Fibroblast of mammary gland (primary cell): ENCODE measurements around the gene GPR55.

Experiments
- DNase-seq: peaks from one replicate; pipeline ENCODE4 v3.0.0-alpha.2; 2010; ENCODE audit warnings: low read depth
- H3K4me3 ChIP-seq: 2 replicates; pipeline ENCODE4 v1.5.1; 2011; ENCODE audit warnings: low read depth, mild to moderate bottlenecking, low read length, moderate library complexity; ENCODE audit not compliant: control insufficient read depth
- TF ChIP-seq, protein P1 (sequence below): conservative IDR thresholded peaks from 2 replicates; pipeline ENCODE4 v1.5.1; 2011; ENCODE audit warnings: low read depth, low read length, inconsistent platforms; ENCODE audit not compliant: control insufficient read depth, insufficient read depth

Gene GPR55

GRCh38 chr2:230905448-230906421, 19.3 kb downstream of the GPR55 start:
- peak; percentile 15 for DNase-seq
- TF ChIP-seq, protein P1, sequence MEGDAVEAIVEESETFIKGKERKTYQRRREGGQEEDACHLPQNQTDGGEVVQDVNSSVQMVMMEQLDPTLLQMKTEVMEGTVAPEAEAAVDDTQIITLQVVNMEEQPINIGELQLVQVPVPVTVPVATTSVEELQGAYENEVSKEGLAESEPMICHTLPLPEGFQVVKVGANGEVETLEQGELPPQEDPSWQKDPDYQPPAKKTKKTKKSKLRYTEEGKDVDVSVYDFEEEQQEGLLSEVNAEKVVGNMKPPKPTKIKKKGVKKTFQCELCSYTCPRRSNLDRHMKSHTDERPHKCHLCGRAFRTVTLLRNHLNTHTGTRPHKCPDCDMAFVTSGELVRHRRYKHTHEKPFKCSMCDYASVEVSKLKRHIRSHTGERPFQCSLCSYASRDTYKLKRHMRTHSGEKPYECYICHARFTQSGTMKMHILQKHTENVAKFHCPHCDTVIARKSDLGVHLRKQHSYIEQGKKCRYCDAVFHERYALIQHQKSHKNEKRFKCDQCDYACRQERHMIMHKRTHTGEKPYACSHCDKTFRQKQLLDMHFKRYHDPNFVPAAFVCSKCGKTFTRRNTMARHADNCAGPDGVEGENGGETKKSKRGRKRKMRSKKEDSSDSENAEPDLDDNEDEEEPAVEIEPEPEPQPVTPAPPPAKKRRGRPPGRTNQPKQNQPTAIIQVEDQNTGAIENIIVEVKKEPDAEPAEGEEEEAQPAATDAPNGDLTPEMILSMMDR, result no peak
- no peak overlapping the region for H3K4me3 ChIP-seq

DNA sequence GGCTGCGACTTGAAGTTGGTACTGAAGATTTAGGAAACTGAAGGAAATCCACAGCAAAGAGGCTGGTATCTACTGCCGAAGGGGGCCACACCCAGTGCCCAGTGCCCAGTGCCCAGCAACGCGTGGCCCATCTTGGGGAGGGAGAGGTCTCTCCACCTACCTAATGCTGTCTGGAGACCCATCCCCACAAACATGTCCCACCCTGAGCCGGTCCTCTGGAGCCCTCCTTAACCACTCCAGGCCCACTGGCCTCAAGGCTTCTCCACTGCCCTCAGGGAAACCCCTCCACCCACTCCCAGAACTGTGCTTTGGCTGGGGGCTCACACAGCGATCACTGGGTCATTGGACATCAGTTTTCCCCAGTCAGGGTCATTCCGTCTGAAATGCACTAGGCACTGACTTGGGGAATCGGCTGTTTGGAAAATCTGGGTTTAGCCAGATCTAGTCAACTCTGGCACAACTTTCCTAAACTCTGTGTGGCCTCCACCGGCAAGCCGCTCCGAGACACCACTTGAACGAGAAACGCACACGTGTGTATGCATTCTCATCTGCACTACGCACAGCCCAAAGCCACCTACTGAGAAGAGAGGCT, 20.1 kb downstream of the GPR55 start:
- no peak for DNase-seq
- TF ChIP-seq, protein P1, result no peak
- H3K4me3 ChIP-seq, result no peak overlapping the region

DNA sequence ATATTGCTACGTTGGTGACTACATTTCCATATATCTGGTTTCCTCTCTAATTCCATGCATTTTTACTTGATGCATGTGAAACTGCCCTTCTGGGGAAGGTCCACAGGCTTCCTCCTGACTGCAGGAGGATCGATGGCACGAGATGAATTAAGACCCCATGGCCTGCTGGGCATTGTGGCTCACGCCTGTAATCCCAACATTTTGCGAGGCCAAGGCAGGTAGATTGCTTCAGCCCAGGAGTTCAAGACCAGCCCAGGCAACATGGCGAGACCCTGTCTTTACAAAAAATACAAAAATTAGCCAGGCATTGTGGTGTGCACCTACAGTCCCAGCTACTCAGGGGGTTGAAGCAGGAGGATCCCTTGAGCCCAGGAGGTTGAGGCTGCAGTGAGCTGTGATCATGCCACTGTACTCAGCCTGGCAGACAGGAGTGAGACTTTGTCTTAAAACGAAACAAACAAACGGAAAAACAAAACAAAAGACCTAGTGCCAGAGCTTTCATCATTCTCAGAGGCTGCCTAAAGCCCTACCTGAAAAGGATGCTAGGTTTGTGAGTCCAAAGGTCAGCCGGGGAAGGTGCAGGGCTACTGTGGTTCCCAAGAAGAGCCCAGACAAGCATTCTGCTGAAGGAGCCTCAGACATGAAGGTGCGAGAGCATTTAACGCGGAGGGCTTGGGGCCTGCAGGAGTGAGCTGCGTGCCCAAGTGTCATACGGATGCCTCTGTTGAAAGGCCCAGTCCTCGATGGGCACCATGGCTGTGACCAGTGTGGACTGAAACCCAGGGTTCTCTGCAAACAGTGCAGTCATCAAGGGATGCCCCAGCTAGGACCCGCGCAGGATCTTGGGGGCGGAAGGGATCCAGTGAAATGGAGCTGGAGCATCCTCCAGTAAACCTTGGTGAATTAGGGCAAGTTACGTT, 21.6 kb downstream of the GPR55 start:
- no peak for DNase-seq
- H3K4me3 ChIP-seq, result no peak overlapping the region
- TF ChIP-seq, protein P1, result no peak

DNA sequence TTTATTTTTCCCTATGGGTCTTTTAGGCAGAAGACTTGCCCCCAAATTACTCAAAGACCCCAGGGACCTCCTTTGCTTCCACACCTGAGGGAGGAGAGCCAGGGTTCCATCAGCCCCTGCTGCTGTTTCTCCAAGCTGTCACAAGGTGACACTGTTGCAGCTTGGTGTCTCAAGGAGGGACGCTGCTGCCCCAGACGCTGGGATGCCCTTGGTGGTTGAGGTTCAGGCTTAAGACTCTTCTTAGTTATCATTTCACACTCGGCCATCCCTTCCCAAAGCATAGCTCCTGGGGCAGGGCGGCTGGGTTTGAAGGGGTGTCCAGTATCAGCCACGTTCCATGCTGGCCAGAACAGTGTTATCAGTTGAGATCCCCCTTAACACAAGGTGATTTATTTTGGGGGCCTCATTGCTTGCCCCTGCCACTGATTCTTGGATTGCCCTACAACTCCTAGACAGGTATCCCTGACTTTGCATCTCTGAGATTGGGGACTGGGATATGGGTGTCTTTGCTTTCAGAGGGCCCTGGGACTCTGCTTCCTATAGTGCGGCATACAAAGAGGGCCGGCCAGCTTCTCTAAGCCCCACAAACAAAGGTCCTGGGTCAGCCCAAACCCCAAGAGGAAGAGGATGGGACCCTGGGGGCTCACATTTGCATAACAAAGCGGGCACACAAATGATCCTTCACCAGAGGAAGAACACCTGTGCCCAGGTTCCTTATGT, 22.7 kb downstream of the GPR55 start:
- peak; percentile 81 for DNase-seq
- H3K4me3 ChIP-seq, result no peak overlapping the region
- TF ChIP-seq, protein P1, result peak; percentile 97

DNA sequence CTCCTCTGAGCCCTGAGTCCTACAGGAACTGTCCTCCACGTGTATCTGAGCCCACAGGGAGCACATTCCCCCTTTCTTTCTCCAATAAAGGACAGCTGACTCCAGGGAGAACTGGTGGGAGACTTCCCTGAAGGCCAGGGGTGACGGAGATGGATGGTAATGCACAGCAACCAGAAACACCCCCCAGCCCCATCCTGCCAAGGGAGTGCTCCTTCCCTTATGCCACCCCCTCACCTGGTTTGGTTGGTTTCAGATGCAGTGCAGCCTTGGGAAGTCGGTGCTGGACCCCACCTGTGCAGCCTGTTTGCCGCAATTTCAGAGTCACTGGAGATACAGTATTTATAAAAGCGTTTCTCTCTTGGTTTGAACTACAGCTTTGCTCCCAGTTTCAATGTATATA, 24.0 kb downstream of the GPR55 start:
- no peak for DNase-seq
- TF ChIP-seq, protein P1, result no peak
- no peak overlapping the region for H3K4me3 ChIP-seq
